ENCODE data around the gene PLEKHA6. TPM values are rescaled to one million over a fixed set of nuclear protein-coding genes. Genes with fewer than 3 reads are reported as not detected.
A peak's percentile ranks its signal among the peaks of the same experiment; 100 is the strongest.

The PLEKHA6 gene
- total RNA-seq, 2 experiments from 2014 or later, result 0.53 to 0.82 TPM

GRCh38 chr1:204280099-204280961 is 79.4 kb downstream of the PLEKHA6 start:
- H3K27ac ChIP-seq (ENCODE audit: low read depth in 1 of 2, low read length in 2 of 2), result no peak overlapping the region
- ATAC-seq (ENCODE audit: poor library complexity), result no peak
- no peaks in the 10 kb centered on the region for H3K9me3 ChIP-seq (ENCODE audit: control insufficient read depth in 1 of 2, insufficient read depth in 1 of 2, low read length in 2 of 2)
- H3K36me3 ChIP-seq (ENCODE audit: insufficient read depth, low read length), result no peaks in the 10 kb centered on the region
- intact Hi-C loops (cut with DNase I, micrococcal nuclease), result no loop called here
- Mint-ChIP-seq H3K4me3 (no peak overlapping the region), H3K9me3 (no peaks in the 10 kb centered on the region), H3K4me1 (ENCODE audit: low read depth) (no peaks in the 10 kb centered on the region), H3K27me3 (peaks cover 31% of the 10 kb centered on the region), H3K36me3 (ENCODE audit: low read depth) (no peaks in the 10 kb centered on the region), H3K27ac (no peak overlapping the region)
- no peaks in the 10 kb centered on the region for H3K4me1 ChIP-seq (ENCODE audit: insufficient read depth, low read length)
- CTCF ChIA-PET, result no interaction called here
- POLR2A ChIA-PET, result no interaction called here
- TF ChIP-seq, protein P1, sequence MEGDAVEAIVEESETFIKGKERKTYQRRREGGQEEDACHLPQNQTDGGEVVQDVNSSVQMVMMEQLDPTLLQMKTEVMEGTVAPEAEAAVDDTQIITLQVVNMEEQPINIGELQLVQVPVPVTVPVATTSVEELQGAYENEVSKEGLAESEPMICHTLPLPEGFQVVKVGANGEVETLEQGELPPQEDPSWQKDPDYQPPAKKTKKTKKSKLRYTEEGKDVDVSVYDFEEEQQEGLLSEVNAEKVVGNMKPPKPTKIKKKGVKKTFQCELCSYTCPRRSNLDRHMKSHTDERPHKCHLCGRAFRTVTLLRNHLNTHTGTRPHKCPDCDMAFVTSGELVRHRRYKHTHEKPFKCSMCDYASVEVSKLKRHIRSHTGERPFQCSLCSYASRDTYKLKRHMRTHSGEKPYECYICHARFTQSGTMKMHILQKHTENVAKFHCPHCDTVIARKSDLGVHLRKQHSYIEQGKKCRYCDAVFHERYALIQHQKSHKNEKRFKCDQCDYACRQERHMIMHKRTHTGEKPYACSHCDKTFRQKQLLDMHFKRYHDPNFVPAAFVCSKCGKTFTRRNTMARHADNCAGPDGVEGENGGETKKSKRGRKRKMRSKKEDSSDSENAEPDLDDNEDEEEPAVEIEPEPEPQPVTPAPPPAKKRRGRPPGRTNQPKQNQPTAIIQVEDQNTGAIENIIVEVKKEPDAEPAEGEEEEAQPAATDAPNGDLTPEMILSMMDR (IDR thresholded peaks at IDR 0.05), result no peak
- no peak overlapping the region for H3K4me3 ChIP-seq (ENCODE audit: low read length)
- peaks cover 0 to 8% of the 10 kb centered on the region in 2 experiments for H3K27me3 ChIP-seq (ENCODE audit: control insufficient read depth in 1 of 2, insufficient read depth in 2 of 2, low read length in 2 of 2)
- no peak for DNase-seq

DNA sequence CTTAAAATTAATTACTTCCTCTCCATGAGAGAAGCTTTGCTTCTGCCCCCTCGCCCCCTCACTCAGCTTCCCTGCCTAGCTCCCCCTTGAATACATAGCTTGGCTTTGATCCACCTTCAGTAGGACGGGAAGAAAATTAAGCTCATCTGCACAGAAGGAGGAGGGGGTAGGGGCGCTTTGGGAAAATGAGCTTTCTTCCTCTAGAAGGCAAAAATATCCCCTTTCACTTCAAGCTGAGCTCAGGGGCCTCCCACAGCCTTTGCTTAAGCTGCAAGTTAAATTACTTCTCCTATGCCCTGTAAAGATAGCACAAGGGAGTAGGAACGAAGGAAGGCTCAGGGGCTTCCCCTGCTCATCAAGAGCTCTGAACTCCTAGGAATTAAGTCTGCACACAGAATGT is 80.8 kb downstream of the PLEKHA6 start:
- Histone ChIP-seq H3K27ac (ENCODE audit: low read depth in 1 of 2, low read length in 2 of 2) (no peak overlapping the region), H3K27me3 (ENCODE audit: control insufficient read depth in 1 of 2, insufficient read depth in 2 of 2, low read length in 2 of 2) (peaks cover 0 to 8% of the 10 kb centered on the region in 2 experiments), H3K9me3 (ENCODE audit: control insufficient read depth in 1 of 2, insufficient read depth in 1 of 2, low read length in 2 of 2) (no peaks in the 10 kb centered on the region), H3K4me3 (ENCODE audit: low read length) (no peak overlapping the region), H3K4me1 (ENCODE audit: insufficient read depth, low read length) (no peaks in the 10 kb centered on the region), H3K36me3 (ENCODE audit: insufficient read depth, low read length) (no peaks in the 10 kb centered on the region)
- H3K27me3 Mint-ChIP-seq, result peaks cover 37% of the 10 kb centered on the region
- DNase-seq, result no peak
- no peak overlapping the region for H3K27ac Mint-ChIP-seq
- POLR2A ChIA-PET, result no interaction called here
- CTCF ChIA-PET, result no interaction called here
- no peaks in the 10 kb centered on the region for H3K4me1 Mint-ChIP-seq (ENCODE audit: low read depth)
- H3K9me3 Mint-ChIP-seq, result no peaks in the 10 kb centered on the region
- no peaks in the 10 kb centered on the region for H3K36me3 Mint-ChIP-seq (ENCODE audit: low read depth)
- TF ChIP-seq, protein P1 (IDR thresholded peaks at IDR 0.05), result no peak
- no peak overlapping the region for H3K4me3 Mint-ChIP-seq
- intact Hi-C loops (cut with DNase I, micrococcal nuclease), result no loop called here
- no peak for ATAC-seq (ENCODE audit: poor library complexity)

- Mint-ChIP-seq H3K9me3 (no peaks in the 10 kb centered on the region), H3K27me3 (peaks cover 37% of the 10 kb centered on the region)
These were observed 81.5 kb downstream of the PLEKHA6 start for GRCh38 chr1:204278251-204278650.

More at GRCh38 chr1:204278251-204278650, 81.5 kb downstream of the PLEKHA6 start:
- no peak overlapping the region for H3K4me3 Mint-ChIP-seq
- no peaks in the 10 kb centered on the region for H3K36me3 Mint-ChIP-seq (ENCODE audit: low read depth)
- DNase-seq, result peak in 1 of 14 experiments; percentile 2
- no peak for ATAC-seq (ENCODE audit: poor library complexity)
- Histone ChIP-seq H3K27ac (ENCODE audit: low read depth in 1 of 2, low read length in 2 of 2) (no peak overlapping the region), H3K4me1 (ENCODE audit: insufficient read depth, low read length) (no peaks in the 10 kb centered on the region), H3K4me3 (ENCODE audit: low read length) (no peak overlapping the region), H3K9me3 (ENCODE audit: control insufficient read depth in 1 of 2, insufficient read depth in 1 of 2, low read length in 2 of 2) (no peaks in the 10 kb centered on the region), H3K27me3 (ENCODE audit: control insufficient read depth in 1 of 2, insufficient read depth in 2 of 2, low read length in 2 of 2) (peaks cover 0 to 8% of the 10 kb centered on the region in 2 experiments), H3K36me3 (ENCODE audit: insufficient read depth, low read length) (no peaks in the 10 kb centered on the region)
- ChIA-PET POLR2A (no interaction called here), CTCF (no interaction called here)
- TF ChIP-seq, protein P1 (IDR thresholded peaks at IDR 0.05), result no peak
- no peak overlapping the region for H3K27ac Mint-ChIP-seq
- intact Hi-C loops (cut with DNase I, micrococcal nuclease), result no loop called here
- no peaks in the 10 kb centered on the region for H3K4me1 Mint-ChIP-seq (ENCODE audit: low read depth)

Data from CD4-positive, alpha-beta T cell (primary cell).